Measurements from ENCODE around the gene SV2A.

GRCh38 chr1:149936992-149937705, 19.5 kb upstream of the SV2A start:
- TF ChIP-seq CTCF (IDR thresholded peaks at IDR 0.05), result no peak
- TF ChIP-seq POLR2AphosphoS5 (IDR thresholded peaks at IDR 0.05), result peak in 2 of 3 donors; percentile 58 to 85
- no peak for TF ChIP-seq POLR2A (IDR thresholded peaks at IDR 0.05)
- TF ChIP-seq EP300 (IDR thresholded peaks at IDR 0.05), result no peak
